ENCODE measurements around the gene ARHGAP29.

The ARHGAP29 gene

DNA sequence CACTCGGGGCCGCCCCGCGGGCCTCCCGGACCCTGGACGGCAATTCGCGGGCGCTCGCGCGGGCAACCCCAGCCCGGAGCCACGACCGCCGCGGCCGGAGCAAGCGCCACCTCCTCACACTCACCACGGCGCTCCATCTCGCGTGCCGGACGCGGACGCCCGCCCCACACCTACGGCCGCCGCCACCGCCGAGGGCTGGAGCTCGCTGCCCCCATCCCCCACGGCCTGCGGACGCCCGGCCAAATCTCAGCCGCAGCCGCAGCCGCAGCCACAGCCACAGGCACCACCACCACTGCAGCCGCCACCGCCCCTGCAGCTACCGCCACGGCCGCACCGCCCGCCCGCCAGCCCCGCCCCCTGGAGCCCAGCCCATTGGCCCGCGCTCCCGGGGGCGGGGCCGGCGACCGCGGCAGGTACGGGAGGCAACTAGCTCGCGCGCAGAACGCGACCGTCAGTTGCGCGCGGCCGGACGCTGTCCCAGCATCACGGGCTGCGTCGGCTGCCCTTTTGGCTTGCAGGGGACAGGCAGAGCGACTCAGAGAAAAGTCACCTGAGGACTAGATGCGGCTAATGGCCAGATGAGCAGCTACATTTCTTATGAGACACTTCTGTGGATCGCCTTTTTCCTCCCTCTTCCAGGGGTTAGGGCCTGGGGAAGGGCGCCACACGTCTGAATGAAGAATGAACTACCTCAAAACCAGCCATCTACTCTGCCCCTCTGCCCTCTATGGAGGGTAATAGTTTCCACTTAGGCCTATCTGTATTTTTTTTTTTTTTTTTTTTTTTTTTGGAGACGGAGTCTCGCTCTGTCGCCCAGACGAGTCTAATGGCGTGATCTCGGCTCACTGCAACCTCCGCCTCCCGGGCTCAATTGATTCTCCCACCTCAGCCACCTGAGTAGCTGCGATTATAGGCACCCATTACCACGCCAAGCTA lies at the start of gene ARHGAP29:
Gene ARHGAP29 (minus strand): TSS at position 294 of the 936 bp plus-strand sequence. CDS start 5,973 bp downstream, outside the sequence.
- DNase-seq (ENCODE audit: low read depth): no peak

DNA sequence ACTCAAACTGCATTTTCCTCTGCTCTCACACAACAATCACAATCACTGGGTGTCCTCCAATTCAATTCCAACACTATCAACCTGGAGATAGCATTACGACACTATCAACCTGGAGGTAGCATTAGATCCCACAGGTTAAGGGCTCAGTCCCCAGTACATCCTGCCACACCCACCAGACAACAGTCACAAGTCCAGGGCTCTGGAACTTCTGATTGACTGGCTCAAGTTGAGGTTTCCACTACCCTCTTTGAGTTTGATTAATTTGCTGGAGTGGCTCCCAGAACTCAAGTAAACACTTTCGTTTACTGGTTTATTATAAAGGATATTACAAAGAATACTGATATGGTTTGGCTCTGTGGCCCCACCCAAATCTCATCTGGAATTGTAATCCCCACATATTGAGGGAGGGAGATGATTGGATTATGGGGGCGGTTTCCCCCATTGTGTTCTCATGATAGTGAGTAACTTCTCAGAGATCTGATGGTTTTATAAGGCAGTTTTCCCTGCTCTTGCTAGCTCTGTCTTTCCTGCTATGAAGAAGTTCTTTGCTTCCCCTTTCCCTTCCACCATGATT lies 49.6 kb upstream of the ARHGAP29 start:
- no peak for DNase-seq (ENCODE audit: low read depth)

DNA sequence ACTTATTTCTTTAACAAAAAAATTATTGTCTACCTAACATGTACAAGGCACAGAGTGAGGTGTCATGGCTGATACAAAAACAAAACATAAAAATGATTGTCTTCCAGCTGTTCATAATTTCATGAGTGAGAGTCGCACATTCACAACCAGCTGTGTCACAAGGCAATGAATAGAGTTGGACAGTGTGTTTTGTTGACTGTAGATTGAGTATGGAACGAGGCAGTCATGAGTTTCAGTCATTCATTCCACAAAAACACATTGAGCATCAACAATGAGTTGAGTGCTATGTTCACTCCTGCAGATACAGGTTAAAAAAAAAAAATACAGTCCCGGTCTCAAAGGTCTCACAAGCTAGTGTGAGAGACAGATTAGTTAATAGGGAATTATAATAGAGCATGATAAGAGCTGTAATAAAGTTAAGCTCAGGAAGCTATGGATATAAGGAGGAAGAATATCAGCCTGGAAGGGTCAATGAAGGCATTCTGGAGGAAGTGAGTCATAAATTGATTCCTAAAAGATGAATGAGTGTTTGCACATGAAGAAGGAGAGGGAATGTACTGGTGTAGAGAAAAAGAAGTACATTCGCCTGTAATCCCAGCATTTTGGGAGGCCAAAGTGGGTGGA lies 47.8 kb upstream of the ARHGAP29 start:
- DNase-seq (ENCODE audit: low read depth): no peak

GRCh38 chr1:94284476-94284875 lies 47.1 kb upstream of the ARHGAP29 start:
- no peak for DNase-seq (ENCODE audit: low read depth)

GRCh38 chr1:94283462-94283861 lies 46.1 kb upstream of the ARHGAP29 start:
- no peak for DNase-seq (ENCODE audit: low read depth)

GRCh38 chr1:94282143-94282711 lies 44.8 kb upstream of the ARHGAP29 start:
- no peak for DNase-seq (ENCODE audit: low read depth)

GRCh38 chr1:94281361-94282142 lies 44.2 kb upstream of the ARHGAP29 start:
- no peak for DNase-seq (ENCODE audit: low read depth)

GRCh38 chr1:94280541-94280940 lies 43.2 kb upstream of the ARHGAP29 start:
- DNase-seq (ENCODE audit: low read depth): no peak

GRCh38 chr1:94279462-94279861 lies 42.1 kb upstream of the ARHGAP29 start:
- no peak for DNase-seq (ENCODE audit: low read depth)

DNA sequence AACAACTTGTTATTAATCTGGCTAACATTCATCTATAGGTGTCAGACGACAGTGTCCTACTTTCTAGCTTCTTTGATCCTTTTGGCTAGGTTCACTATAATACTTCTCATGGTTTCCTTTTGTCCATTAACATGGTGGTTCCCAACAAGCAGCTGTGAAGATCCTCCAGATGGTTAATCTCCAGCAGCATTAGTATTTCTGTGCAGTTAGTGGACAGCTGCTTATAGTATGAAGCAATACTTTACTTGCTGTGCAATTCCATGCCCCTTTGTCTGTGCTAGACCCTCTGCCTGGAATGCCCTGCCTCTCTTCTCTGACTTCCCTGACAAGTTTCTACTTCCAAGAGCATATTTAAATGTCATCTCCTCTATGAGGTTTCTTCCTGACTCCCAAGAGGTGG lies 41.7 kb upstream of the ARHGAP29 start:
- DNase-seq (ENCODE audit: low read depth): no peak

DNA sequence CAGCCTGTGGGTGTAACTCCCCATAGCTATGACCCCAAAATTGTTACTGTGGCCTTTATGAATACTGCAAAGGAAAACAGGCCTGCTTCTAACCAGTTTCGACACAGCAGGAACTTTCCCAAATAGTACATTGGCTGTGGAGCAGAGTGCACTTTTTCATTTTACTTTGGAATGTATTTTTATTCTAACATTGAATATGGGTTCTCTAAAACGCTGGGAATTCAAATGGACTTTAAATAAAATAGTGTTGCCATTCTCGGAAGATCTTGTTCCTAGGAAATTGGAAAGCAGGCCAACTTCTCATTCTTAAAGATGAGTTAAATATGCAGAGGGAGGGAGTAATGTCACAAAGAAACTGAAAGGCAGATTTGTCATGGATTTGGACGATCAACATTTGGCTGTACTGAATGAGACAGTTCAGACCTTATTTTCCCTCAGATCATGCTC lies 39.6 kb upstream of the ARHGAP29 start:
- DNase-seq (ENCODE audit: low read depth): no peak

- DNase-seq (ENCODE audit: low read depth): no peak
Observed at GRCh38 chr1:94275083-94275482, 37.7 kb upstream of the ARHGAP29 start.

- DNase-seq (ENCODE audit: low read depth): no peak
Observed at GRCh38 chr1:94274561-94274960, 37.2 kb upstream of the ARHGAP29 start.

DNA sequence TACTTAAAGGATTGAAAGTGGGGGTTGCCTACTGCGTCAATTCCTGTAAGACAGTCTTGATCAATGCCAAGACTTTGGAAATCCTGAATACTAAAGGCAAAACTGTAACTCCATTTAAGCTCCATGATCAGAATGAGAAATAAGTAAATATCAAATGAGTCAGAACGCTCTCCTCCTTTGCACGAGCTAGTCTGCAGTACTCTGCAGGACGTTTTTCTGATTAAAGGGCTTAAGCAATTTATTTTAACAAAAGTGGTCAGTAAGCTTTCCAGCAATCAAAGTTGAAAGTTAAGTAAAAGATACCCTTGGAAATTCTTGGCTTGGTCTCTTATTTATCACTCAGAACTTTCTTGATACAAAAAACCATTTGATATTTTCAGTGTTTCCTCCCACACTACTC lies 35.7 kb upstream of the ARHGAP29 start:
- DNase-seq (ENCODE audit: low read depth): no peak

GRCh38 chr1:94272388-94272787 lies 35.0 kb upstream of the ARHGAP29 start:
- DNase-seq (ENCODE audit: low read depth): no peak

GRCh38 chr1:94271373-94271772 lies 34.0 kb upstream of the ARHGAP29 start:
- no peak for DNase-seq (ENCODE audit: low read depth)

DNA sequence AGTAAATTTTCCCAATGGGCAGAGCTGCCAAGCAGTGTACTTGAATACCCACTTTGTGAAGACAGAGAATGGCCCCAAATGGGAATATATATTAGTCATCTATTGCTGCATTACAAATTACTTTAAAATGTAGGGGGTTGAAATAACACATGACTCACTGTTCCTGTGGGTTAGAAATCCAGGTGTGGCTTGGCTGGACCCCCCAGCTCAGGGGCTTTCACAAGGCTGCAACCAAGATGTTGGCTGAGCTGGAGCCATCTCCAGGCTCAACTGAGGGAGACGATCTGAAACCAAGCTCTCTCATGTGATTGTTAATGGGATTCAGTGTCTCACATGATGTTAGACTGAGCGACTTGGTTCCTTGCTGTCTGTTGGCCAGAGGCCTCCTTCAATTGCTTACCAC lies 33.4 kb upstream of the ARHGAP29 start:
- peak; percentile 68 for DNase-seq (ENCODE audit: low read depth)

- no peak for DNase-seq (ENCODE audit: low read depth)
Observed at GRCh38 chr1:94269921-94270320, 32.5 kb upstream of the ARHGAP29 start.

- no peak for DNase-seq (ENCODE audit: low read depth)
Observed at GRCh38 chr1:94265906-94266305, 28.5 kb upstream of the ARHGAP29 start.

DNA sequence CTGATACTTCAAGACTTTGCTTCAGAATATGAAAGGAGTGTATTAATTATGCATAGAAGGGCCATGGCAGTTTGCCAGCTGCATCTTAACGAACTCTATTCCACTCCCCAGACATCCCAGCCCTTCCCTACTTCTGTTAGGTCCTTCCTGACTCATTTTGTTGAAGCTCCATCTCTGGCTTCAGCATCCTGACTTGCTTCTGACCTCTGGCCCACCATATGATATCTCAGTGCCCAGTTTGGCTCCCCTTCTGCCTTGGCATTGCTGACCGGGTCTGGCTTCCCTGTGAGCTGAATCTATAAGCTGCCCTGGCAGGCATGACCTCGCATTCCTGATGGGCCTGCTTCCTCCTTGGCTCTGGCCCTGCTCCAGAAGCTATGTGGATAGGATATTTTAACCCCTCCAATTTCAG lies 27.6 kb upstream of the ARHGAP29 start:
- DNase-seq (ENCODE audit: low read depth): no peak

DNA sequence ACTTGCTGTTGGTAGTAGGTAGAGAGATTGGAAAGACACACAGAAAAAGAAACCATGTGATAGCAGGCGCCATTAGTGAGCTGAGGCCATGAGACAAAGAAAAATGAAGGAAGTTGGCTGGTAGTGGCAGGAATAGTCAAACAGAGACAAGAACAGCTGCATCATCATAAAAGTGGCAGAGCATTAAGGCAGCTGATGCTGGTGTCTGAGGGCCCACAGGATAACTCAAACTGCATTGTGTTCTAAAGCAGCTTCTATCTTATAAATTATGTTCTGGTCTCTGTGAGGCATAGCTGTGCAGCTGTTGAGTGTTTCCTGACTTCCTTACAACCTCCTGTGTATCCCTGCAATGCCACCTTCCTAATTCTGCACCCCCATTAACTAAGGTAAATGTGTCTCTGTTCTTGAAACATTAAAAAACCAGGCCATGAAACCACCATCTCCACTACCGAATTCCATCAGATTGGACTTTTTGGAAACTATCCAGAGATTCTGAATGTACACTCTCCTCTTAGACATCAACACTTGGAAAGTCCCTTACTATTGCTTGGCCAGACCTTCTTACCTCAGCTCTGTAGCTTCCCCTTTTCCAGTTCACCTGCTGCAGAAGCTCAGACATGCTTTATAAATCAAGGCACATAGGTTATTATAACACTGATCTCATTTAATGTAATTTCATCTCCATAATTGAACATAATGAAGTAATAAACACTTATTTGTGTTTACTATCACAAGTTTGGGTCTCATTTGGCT lies 23.4 kb upstream of the ARHGAP29 start:
- DNase-seq (ENCODE audit: low read depth): no peak

All from HS-5 (cell line).